OCI-LY7 (cell line): ENCODE measurements around the gene MTHFR.

Experiments used
- EZH2phosphoT487 ChIP-seq: fragments of 200-600 bp; sonication (generic); IDR thresholded peaks from 2 replicates; pipeline ENCODE4 v1.6.1; 2018; ENCODE audit warnings: low read depth, borderline replicate concordance, mild to moderate bottlenecking, mixed run types, antibody characterized with exemption, low read length, moderate library complexity, mixed read lengths
- TF ChIP-seq, protein P1 (sequence below): fragments of 200-600 bp; sonication (generic); conservative IDR thresholded peaks from 2 replicates; pipeline ENCODE4 v1.5.1; 2014; ENCODE audit warnings: mild to moderate bottlenecking, antibody characterized with exemption, low read length, moderate library complexity, mixed read lengths

DNA sequence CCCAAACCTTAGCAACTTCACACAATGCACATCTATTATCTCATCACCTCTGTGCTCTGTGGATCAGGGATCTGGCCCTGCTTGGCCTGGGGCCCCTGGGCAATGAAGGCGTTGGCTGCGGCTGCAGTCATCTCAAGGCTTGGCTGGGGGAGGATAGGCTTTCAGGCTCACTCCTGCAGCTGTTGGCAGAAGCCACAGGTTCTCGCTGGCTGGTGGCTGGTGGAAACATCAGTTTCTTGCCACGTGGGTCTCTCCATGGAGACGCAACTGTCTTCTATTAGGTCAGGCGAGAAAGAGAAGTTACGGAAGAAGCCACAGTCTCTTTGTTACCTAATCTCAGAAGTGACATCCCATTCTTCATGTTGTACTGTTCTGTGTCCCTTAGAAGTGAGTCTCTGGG lies 45.4 kb upstream of the MTHFR start:
- TF ChIP-seq, protein P1, sequence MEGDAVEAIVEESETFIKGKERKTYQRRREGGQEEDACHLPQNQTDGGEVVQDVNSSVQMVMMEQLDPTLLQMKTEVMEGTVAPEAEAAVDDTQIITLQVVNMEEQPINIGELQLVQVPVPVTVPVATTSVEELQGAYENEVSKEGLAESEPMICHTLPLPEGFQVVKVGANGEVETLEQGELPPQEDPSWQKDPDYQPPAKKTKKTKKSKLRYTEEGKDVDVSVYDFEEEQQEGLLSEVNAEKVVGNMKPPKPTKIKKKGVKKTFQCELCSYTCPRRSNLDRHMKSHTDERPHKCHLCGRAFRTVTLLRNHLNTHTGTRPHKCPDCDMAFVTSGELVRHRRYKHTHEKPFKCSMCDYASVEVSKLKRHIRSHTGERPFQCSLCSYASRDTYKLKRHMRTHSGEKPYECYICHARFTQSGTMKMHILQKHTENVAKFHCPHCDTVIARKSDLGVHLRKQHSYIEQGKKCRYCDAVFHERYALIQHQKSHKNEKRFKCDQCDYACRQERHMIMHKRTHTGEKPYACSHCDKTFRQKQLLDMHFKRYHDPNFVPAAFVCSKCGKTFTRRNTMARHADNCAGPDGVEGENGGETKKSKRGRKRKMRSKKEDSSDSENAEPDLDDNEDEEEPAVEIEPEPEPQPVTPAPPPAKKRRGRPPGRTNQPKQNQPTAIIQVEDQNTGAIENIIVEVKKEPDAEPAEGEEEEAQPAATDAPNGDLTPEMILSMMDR: no peak
- no peak for TF ChIP-seq EZH2phosphoT487
